ENCODE measurements around the gene UBC. TPM values are rescaled to one million over a fixed set of nuclear protein-coding genes. Genes with fewer than 3 reads are reported as not detected.
"Not testable (repeated sequence)": the region's sequence is repeated elsewhere in the genome, so short reads cannot be mapped to it uniquely, and the experiment has no call there.

Gene UBC
- total RNA-seq, 1 donor from 2014 or later: 1,235 TPM

DNA sequence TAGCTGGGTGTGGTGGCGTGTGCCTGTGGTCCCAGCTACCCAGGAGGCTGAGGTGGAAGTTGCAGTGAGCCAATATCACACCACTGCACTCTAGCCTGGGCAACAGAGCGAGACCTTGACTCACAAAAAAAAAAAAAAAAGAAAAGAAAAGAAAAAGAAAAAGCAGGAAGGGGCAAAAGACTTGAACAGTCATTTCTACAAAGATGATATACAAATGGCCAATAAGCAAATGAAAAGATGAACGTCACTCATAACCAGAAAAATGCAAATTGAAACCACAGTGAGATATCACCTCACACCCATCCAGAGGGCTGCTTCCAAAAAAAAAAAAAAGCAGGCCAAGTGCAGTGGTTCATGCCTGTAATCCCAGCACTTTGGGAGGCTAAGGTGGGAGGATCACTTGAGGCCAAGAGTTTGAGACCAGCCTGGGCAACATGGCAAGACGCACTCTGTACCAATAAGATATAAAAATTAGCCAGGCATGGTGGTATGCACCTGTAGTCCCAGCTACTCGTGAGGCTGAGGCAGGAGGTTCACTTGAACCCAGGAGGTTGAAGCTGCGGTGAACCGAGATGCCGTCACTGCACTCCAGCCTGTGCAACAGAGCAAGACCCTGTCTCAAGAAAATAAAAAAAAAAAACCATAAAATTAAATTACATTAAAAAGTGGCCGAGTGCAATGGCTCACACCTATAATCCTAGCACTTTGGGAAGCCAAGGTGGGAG, 20.5 kb downstream of the UBC start:
- TF ChIP-seq, protein P1, sequence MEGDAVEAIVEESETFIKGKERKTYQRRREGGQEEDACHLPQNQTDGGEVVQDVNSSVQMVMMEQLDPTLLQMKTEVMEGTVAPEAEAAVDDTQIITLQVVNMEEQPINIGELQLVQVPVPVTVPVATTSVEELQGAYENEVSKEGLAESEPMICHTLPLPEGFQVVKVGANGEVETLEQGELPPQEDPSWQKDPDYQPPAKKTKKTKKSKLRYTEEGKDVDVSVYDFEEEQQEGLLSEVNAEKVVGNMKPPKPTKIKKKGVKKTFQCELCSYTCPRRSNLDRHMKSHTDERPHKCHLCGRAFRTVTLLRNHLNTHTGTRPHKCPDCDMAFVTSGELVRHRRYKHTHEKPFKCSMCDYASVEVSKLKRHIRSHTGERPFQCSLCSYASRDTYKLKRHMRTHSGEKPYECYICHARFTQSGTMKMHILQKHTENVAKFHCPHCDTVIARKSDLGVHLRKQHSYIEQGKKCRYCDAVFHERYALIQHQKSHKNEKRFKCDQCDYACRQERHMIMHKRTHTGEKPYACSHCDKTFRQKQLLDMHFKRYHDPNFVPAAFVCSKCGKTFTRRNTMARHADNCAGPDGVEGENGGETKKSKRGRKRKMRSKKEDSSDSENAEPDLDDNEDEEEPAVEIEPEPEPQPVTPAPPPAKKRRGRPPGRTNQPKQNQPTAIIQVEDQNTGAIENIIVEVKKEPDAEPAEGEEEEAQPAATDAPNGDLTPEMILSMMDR (IDR thresholded peaks at IDR 0.05): no peak
- H3K27me3 Mint-ChIP-seq (ENCODE audit: low read depth): no peaks in the 10 kb centered on the region
- H3K9me3 Mint-ChIP-seq (ENCODE audit: low read depth): no peaks in the 10 kb centered on the region
- no peak overlapping the region for H3K4me3 Mint-ChIP-seq (ENCODE audit: unreplicated experiment)
- peaks cover 14% of the 10 kb centered on the region for H3K4me1 Mint-ChIP-seq (ENCODE audit: low read depth)
- peaks cover 3% of the 10 kb centered on the region for H3K36me3 Mint-ChIP-seq (ENCODE audit: low read depth)
- no peak overlapping the region for H3K27ac Mint-ChIP-seq (ENCODE audit: unreplicated experiment)
- DNase-seq (ENCODE audit: low spot score): no peak

DNA sequence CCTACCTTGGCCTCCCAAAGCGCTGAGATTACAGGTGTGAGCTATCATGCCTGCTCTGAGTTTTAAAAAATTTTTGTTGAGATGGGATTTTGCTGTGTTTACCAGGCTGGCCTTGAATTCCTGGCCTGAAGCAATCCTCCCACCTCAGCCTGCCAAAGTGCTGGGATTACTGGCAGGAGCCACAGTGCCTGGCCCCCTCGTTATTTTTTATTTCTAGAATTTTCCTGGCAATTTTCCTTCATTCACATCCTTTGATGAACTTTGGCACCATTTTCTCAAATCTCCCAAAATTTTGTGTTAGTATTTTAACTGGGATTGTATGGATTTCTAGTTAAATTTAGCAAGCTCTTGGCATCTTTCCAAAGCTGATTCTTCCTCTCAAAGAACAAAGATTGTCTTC, 26.2 kb downstream of the UBC start:
- Mint-ChIP-seq H3K27me3 (ENCODE audit: low read depth) (no peaks in the 10 kb centered on the region), H3K27ac (ENCODE audit: unreplicated experiment) (no peak overlapping the region), H3K36me3 (ENCODE audit: low read depth) (peaks cover 2% of the 10 kb centered on the region), H3K4me3 (ENCODE audit: unreplicated experiment) (no peak overlapping the region), H3K9me3 (ENCODE audit: low read depth) (no peaks in the 10 kb centered on the region), H3K4me1 (ENCODE audit: low read depth) (no peaks in the 10 kb centered on the region)
- TF ChIP-seq, protein P1 (IDR thresholded peaks at IDR 0.05): no peak
- DNase-seq (ENCODE audit: low spot score): no peak

DNA sequence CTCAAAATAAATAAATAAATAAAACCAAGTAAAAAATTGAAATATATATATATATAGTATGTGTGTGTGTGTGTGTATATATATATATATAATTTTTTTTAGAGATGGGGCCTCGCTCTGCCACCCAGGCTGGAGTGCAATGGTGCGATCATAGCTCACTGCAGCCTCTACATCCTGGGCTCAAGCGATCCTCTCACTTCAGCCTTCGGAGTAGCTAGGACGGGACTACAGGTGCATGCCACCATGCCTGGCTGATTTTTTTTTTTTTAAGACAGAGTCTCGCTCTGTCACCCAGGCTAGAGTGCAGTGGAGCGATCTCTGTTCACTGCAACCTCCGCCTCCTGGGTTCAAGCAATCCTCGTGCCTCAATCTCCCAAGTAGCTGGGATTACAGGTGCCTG, 26.7 kb downstream of the UBC start:
- not testable (repeated sequence) for H3K4me1 Mint-ChIP-seq (ENCODE audit: low read depth); H3K36me3 Mint-ChIP-seq (ENCODE audit: low read depth); H3K27ac Mint-ChIP-seq (ENCODE audit: unreplicated experiment); H3K27me3 Mint-ChIP-seq (ENCODE audit: low read depth); DNase-seq (ENCODE audit: low spot score); H3K4me3 Mint-ChIP-seq (ENCODE audit: unreplicated experiment); H3K9me3 Mint-ChIP-seq (ENCODE audit: low read depth)

DNA sequence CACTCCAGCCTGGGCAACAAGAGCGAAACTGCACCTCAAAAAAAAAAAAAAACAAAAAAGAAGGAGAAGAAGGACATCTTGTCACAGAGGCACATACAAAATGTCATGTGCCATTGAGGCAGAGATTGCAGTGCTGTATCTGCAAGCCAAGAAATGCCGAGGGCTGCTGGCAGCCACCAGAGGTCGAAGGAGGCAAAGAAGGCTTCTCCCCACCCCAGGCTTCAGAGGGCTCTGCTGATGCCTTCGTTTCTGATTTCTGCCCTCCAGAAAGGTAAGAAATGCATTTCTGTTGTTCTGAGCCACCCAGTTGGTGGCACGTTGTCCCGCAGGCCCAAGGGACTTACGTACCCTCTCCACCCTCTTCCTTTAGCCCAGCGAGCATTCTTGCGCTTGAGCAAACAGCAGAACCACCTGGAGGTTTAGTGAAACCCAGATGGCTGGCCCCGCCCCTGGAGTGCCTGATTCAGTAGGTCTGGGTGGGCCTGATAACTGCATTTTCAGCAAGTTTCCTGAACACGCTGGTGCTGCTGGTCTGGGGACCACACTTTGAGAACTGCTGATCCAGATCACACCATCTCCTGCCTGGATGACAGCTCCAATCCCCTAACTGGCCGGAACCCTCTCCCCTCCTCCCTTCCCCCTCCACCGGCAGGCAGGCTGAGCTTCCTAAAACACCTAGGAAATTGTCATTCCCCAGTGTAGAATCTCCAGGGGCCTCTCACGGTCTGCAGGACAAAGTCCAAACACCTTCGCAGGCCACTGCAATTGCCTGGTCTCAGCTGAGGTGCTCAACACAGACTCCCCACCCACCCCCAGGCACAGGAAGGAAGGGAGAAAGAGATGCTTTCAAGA, 29.6 kb downstream of the UBC start:
- H3K4me3 Mint-ChIP-seq (ENCODE audit: unreplicated experiment): no peak overlapping the region
- H3K36me3 Mint-ChIP-seq (ENCODE audit: low read depth): no peaks in the 10 kb centered on the region
- no peaks in the 10 kb centered on the region for H3K9me3 Mint-ChIP-seq (ENCODE audit: low read depth)
- H3K27ac Mint-ChIP-seq (ENCODE audit: unreplicated experiment): no peak overlapping the region
- no peak for DNase-seq (ENCODE audit: low spot score)
- TF ChIP-seq, protein P1 (IDR thresholded peaks at IDR 0.05): no peak
- no peaks in the 10 kb centered on the region for H3K4me1 Mint-ChIP-seq (ENCODE audit: low read depth)
- H3K27me3 Mint-ChIP-seq (ENCODE audit: low read depth): no peaks in the 10 kb centered on the region

DNA sequence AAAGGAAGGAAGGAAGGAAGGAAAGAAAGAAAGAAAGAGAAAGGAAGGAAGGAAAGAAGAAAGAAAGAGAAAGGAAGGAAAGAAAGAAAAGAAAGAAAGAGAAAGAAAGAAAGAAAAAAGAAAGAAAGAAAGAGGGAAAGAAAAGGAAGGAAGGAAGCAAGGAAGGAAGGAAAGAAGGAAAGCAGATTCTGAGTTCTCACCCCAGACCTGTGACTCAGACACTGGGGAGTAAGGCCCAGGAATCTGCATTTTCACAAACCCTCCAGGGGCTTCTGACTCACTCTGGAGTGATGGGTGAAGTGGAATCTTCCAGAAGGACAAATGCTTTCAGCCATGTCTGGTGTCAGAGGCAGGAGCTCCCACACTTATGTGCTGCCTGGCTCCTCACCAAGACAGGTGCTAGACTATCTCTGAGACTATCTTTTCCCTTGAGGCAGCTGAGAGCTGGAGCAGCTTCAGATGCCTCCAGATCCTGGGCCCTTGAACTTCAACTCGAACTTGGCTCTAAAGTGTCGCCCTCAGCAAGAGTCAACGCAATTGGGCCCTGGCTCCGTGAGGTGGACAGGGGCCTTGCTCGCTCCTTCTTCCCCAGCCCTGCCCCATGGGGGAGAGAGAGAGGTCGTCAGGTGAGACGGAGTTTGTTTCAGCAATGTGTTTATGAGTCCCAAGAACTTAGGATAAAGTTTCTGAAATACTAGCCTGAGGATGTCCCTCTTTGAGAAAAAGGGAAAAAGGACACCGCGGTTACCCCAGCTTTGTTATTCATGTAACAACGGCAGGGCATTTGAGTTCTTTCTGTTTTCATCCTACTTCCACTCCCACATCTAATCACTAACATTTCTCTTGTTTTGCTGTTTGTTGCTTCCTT, 31.0 kb downstream of the UBC start:
- no peaks in the 10 kb centered on the region for H3K4me1 Mint-ChIP-seq (ENCODE audit: low read depth)
- H3K4me3 Mint-ChIP-seq (ENCODE audit: unreplicated experiment): no peak overlapping the region
- no peaks in the 10 kb centered on the region for H3K9me3 Mint-ChIP-seq (ENCODE audit: low read depth)
- H3K27me3 Mint-ChIP-seq (ENCODE audit: low read depth): no peaks in the 10 kb centered on the region
- no peak overlapping the region for H3K27ac Mint-ChIP-seq (ENCODE audit: unreplicated experiment)
- DNase-seq (ENCODE audit: low spot score): no peak
- H3K36me3 Mint-ChIP-seq (ENCODE audit: low read depth): no peaks in the 10 kb centered on the region
- TF ChIP-seq, protein P1 (IDR thresholded peaks at IDR 0.05): no peak

Data from chondrocyte (in vitro differentiated cells).